LHCN-M2 (cell line): ENCODE measurements around the gene B4GALT6. TPM values are rescaled to one million over a fixed set of nuclear protein-coding genes. Genes with fewer than 3 reads are reported as not detected.

Experiments used
- DNase-seq: peaks from one replicate; pipeline ENCODE4 v3.0.0-alpha.2; 2012; ENCODE audit warnings: low read depth
- total RNA-seq: library from RNA; depleted of rRNA; stranded (reverse); fragments of >200 nt; gene quantifications from 2 replicates; pipeline ENCODE4 v1.2.3, GENCODE V29; 2014

The B4GALT6 gene
- total RNA-seq, 1 experiment from 2014 or later, result not detected

DNA sequence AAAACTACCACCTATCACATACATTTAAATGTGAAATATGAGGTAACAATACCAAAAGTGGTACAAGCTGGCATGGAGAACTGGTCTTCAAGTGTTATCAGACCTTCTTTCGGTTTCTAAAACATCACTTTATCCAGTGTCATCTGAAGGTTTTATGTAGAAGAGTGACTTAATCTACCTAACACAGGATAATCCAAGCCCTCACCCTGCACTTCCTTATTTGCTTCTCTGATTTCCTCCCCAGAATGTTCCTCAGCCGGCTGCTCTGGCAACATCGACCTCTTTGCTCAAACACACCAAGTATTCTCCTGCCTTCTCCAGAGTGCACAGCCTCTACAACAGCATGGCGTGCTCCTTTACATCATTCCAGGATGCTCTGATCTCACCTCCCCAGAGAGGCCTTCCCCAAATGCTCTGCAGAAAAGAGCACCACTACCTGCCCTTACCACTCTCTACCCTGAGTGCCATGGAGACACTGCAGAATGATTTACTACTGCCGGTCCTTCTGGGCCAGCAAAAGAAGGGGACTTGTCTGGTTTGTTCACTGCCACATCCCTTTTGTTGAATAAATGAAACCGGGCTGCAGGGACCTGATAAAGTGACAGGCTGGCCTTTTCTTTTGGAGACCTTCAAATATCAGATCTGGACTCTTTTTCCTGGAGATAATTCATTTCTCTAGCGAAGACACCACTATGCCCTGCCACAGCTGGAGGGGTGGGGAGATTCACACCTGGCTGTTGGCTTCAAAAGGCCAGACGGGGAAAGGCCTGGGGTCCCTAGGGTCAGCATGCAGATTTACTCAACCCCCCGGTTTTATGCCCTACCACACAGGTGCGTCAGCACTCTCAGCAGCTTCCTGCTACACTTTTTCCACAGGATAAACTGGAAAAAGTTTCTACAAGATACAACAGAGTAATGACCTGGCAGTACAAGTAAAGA lies 50.7 kb downstream of the B4GALT6 start:
- no peak for DNase-seq

DNA sequence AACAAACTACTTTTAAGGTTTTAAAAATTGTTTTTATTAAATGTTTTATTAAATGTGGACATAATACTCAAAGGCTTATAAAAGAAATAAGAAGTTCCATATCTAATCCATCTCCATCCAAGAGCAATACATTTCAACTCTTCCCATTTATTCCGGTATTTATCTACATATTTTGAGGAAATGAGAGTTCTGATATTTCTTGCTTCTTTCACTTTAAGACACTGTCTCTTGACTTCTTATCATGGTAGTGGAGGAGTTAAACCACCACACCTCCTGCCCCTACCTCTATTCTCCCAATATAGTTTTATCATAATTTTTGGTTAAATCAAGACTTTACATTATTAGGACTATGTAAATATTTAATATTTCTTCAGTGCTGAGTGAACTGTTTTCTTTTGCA lies 52.0 kb downstream of the B4GALT6 start:
- DNase-seq, result no peak

DNA sequence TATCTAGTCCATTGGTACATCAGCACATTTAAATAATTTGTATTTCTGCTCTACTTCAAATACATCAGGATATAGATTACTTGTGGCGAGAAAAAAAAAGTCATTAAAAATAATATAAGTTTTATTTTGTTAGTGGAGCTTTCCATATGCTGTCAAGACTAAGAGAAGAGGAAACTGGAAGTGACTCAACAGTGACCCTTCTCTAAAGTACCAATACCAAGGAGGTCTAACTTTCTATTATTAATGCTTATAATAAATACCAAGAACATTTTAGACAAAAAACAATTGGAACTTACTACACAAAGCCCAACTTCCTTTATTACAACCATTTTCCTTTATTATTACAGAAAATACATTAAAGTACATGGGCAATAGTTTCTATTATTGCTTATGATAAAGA lies 52.9 kb downstream of the B4GALT6 start:
- DNase-seq, result no peak

DNA sequence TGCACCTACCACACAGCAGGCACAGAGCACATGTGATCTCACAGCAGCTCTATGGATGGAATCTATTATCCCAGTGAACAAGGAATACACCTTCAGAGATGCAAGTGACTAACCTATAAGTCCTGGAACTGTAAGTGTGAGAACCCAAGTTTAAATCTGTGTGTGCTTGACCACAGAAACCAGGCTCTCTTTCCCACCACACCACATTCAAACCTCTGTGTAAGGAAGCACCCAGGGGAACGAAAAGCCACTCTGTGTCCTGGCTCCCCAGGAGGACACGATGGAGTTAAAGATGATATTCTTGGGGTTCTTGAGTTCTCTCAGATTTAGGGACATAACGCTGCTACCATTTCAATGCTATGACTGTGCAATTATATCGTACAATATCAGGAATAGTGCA lies 53.8 kb downstream of the B4GALT6 start:
- no peak for DNase-seq

DNA sequence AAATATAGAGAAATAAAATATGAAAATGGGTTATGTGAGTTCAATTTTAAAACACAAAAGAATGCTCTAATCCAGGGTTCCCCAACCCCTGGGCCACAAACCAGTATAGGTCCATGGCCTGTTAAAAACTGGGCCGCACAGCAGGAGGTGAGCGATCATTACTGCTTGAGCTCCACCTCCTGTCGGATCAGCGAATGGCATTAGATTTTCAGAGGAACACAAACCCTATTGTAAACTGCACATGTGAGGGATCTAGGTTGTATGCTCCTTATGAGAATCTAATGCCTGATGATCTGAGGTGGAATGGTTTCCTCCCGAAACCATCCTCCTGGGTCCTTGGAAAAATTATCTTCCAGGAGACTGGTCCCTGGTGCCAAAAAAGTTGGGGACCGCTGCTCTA lies 58.0 kb downstream of the B4GALT6 start:
- no peak for DNase-seq

DNA sequence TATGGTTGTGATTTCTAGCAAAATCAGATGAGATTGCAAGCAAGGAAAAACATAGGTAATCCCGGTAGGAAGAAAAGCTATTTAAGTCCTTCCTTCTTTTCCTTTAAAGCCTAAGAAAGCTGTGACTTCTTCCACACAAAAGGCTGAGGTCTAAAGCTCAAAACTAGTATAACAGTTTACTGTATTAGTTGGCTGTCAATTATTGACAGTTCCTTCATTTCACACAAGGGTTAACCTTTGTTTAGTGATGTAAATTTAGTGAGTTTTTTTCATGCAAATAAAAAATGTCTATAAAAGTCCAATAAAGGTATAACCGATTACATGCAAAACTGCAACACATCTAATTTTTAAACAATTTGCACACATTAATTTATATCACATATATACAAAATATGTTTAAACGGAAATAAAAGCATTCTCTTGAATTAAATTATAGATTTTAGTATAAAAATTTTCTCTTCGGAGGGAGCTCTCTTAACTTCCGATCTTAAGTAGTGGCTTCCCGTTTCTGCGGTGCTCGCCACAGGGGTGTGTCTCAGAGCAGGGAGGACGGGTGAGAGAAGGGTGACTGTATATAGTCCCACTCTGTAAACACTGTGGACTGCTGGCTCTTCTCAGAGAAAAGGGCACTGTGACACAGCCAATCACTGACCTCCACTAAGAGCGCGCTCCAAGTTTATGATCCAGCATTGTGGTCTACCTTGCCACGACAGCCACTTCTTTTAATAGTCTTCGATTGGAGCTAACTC lies 59.3 kb downstream of the B4GALT6 start:
- no peak for DNase-seq

DNA sequence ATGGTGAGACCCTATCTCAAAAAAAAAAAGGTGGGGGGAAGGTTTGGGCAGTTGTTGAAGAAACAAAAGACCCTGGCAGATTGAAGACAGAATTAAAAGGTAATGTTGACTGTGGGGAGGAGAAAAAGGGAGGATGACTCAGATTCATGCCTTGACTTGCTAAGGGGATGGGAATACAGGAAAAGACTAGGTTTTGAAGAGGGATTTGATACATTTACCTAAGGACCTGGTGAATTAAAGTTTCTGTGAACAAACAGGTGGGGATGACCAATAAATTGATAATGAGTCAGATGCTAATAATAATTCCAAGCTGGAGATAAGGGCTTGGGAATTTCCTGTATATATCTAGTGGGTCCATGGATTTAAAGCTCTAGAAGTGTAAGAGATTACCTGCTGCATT lies 65.1 kb downstream of the B4GALT6 start:
- no peak for DNase-seq

DNA sequence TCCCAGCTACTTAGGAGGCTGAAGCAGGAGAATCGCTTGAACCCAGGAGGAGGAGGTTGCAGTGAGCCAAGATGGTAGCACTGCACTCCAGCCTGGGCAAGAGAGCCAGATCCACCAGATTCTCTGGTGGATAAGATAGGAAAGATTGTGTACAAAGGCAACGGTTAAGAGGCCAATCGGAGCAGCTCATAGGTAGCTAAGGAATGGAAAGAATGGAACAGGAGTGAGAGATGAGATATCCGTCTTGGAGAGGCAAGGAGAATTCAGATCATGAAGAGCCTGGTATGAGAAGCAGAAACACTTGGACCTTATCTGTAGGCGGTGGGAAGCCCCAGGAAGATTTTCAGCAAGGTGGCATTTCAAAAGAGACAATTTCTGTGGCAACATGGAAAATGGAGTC lies 65.6 kb downstream of the B4GALT6 start:
- DNase-seq, result no peak

DNA sequence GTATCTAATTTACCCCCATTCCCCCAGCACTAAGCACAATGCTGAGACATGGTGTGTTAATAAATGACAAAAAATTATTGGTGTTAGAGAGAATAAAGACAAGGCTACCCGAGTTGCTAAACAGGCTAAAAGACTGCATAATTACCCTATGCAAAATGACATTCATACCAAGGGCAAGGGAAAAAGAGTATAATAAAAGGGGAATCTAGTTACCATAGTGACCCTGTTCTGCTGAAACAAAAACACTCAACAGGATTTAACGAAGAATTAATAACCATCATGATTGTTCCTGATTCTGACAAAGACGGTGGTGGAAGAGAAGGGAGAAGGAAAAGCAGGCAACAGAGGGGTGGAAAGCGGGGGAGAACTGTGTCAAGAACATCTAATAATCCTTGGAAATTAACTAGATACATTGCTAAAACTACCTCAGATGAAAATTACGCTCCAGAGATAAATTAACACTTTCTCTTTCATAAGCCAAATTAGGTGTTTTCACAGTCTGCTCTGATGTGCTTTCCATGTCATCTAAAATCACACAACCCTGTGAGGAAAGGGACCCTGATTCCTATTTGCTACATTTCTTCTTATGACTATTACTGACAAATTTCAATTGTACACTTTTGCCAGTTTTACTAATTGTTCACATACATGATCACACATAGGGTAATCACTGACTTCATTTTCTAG lies 67.2 kb downstream of the B4GALT6 start:
- no peak for DNase-seq

DNA sequence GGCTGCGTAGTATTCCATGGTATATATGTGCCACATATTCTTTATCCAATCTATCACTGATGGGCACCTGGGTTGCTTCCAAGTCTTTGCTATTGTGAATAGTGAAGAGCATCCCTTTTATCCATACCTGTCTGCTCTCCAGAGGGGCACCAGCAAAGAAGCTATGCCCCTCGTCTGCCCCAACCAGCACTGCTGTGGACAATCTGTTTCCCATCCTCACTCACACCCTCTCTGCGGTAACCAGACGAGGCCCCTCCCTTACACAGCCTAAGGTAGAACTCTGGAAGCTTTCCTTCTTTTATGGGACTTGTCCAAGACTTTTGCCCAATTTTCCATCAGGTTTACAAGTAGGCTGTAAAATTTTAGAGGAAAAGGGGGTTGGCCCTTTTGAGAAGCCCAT lies 67.8 kb downstream of the B4GALT6 start:
- no peak for DNase-seq

DNA sequence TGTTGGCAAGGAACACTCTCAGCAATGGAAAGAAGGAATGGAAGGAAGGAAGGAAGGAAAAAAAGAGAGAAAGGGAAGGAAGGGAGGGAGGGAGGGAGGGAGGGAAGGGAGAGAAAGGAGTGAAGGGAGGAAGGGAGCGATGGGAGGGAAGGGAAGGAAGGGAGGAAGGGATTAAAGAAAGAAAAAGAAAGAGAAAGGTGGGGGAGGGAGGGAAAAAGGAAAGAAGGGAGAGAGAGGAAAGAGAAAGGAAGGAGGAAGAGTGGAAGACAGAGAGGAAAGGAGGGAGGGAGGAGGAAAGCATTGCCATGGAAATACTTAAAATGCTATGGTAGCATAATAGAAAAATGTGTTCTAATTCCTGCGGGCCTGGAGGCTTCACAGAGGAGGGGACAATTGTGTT lies 70.3 kb downstream of the B4GALT6 start:
- no peak for DNase-seq

DNA sequence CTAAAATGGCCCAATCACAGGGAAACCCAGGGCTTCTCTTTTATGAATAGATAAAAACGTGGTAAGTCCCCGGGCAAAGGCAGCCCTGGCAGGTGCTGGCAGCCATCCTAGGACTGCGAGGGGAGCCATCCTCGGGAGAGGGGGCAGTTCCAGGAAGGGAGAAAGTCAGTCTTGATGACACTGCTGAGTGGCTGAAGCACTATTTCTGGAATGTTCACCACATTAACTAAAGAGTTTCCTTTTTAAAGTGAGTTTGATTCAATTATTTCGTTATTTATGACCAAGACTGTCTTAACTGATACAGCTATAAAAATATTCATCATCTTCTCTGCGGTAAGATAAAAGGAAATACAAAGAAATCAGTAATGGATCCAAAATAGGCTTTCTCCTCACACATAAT lies 72.3 kb downstream of the B4GALT6 start:
- no peak for DNase-seq

DNA sequence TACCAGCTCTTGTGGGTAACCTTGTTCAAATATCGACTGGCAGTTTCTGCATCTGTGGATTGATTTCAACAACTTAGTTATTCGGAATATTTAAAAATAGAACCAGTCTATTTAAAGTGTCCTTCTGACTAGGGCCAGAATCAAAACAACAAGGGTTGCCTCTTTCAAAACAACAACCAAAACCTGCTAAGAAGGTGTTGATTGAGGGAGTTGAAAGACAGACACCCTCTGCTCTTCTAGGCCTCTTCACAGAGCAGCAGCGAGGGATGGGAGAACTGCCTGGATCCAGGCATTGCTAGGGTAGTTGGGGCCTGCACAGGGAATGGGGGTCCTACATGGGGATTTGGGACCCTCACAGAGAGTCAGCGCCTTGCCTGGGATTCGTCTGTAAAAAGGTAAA lies 72.9 kb downstream of the B4GALT6 start:
- no peak for DNase-seq

DNA sequence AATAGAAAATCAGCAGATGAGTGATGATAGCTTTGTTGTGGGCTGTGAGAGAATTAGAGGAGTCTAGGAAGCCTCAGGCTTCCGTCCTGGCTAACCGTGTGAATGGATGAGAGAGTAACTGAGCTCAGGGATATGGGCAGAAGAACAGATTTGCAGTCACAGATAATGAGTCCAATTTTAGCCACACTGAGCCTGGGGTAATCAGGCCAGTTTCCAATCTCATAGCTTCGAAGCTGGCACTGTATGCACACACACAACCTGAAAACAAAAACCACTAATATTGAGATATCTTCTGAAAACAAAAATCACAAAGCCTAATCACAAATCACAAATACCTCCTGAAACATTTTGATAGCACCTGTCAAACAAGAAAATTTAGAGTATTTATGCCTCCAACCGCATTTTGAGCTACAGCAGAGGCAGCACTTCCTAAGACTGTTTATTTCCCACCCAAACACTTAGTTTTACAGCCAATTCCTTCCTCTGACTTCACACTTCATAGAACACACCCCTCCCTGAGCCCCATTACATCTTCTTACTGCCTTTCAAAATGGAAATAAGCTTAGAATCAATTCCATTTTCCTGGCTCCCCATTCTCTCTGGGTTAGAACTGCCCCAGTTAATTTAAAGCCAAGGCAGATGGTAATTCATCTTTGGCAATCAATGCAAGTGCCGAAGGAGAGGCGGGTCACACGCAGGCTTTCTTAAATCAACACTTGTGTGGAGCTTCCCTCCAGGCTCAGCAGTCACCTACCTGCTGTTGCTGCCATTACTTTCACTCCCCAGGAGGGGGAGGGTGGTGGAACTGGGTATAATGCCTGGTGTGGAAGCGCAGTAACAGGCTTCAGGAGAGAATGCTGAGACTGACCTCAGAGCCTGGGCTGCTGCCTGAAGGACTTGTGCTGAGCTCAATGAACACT lies 73.8 kb downstream of the B4GALT6 start:
- DNase-seq, result no peak

DNA sequence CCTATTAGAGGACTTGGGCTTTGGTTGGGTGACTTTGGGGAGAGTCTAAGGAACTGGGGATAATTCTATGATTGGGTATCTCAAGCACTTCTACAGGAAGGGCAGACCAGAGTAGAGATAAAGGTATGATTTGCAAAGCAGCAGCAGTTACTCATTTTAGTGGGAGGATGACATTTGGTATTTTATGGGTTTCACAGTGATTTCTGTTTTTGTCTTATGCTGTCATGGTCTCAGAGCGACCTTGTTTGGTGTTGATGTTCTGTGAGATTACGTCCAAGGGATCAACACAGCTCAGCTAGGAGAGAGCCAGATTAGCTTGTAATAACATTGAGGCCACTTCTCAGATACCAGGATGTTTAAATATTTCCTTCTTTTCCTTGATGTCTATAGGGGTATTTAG lies 74.5 kb downstream of the B4GALT6 start:
- DNase-seq, result no peak

DNA sequence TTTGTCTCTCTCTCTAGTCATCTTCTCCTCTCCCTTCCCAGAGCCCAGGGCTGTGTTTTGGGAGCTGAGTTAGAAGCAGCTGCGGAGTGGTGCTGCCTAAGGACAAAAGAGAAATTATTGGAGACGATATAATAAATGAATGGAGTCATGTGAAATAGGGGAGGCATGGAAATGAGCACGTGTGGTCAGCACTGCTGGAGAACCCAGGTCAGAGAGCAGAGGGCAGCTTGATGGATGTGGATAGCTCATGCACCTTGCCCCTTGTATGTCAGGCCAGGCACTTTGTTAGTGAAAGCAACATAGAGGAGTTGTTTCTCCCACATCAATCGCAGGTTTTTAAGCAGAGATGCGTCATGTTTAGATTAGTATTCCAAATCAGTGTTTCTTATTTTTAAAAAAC lies 77.0 kb downstream of the B4GALT6 start:
- DNase-seq, result no peak

DNA sequence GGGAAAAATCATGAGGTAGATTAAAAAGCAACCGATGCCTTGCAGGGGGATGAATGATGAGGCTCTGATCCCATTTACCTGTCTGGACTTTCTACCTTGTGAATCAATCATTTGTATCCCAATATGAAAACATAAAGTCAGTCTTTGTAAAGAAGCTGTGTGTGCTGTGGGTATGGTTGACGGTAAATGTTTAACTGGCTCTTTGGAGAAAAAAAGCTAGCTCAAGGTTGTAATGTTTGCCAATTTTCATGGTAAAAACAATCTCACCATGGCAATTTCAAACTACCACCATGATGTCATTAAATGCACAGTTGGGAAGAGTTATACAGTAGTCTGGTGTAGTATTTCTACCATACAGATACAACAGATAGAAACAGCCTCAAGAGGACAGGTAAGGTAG lies 78.1 kb downstream of the B4GALT6 start:
- no peak for DNase-seq

DNA sequence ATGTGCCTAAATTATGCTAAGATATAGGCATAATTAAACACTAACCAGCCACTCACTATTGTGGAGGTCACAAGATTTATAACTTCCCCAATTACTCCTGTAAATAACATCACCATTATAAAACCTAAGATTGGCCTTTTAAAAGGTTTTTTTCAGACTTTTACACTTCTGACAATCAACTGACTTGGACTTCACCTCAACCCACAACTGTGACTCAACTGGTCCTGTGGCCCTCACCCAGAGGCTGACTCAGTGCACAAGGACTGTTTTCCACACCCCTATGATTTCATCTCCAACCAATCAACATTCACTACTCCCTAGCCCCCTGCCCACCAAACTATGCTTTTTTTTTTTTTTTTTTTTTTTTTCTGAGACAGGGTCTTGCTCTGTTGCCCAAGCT lies 81.1 kb downstream of the B4GALT6 start:
- DNase-seq, result no peak

DNA sequence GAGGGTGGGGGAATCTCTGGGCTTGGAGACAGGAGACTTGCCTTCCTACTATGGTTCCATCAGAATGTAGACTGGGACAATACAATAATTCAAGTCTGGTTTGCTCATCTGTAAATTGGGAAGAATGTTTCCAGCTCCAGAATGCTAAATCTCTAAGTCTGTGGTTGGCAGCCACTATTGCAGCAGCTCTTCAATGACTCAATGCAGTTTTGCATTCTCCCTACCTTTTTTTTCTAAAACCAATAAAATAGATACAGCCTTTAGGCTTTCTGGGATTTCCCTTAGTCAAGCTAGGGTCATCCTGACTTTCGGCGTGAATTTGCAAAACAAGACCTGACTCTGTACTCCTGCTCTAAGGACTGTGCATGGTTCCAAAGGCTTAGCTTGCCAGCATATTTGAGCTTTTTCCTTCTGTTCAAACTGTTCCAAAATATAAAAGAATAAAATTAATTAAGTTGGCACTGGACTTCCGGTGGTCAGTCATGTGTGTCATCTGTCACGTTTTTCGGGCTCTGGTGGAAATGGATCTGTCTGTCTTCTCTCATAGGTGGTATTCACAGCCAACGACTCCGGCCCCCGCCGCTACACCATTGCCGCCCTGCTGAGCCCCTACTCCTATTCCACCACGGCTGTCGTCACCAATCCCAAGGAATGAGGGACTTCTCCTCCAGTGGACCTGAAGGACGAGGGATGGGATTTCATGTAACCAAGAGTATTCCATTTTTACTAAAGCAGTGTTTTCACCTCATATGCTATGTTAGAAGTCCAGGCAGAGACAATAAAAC lies 86.2 kb downstream of the B4GALT6 start:
- no peak for DNase-seq

DNA sequence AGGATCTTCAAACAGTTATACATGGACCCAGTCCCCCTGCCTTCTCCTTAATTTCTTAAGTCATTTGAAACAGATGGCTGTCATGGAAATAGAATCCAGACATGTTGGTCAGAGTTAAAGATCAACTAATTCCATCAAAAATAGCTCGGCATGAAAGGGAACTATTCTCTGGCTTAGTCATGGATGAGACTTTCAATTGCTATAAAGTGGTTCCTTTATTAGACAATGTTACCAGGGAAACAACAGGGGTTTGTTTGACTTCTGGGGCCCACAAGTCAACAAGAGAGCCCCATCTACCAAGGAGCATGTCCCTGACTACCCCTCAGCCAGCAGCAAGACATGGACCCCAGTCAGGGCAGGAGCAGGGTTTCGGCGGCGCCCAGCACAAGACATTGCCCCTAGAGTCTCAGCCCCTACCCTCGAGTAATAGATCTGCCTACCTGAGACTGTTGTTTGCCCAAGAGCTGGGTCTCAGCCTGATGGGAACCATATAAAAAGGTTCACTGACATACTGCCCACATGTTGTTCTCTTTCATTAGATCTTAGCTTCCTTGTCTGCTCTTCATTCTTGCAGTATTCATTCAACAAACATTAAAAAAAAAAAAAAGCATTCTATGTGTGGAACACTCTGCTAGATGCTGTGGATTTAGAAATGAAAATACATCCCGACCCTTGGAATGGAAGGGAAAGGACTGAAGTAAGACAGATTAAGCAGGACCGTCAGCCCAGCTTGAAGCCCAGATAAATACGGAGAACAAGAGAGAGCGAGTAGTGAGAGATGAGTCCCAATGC lies 88.1 kb downstream of the B4GALT6 start:
- no peak for DNase-seq
